RCC 7860 (cell line): ENCODE results near the gene SLC12A6.
A peak's percentile ranks its signal among the peaks of the same experiment; 100 is the strongest.

Source experiments
- DNase-seq: peaks from one replicate; pipeline ENCODE4 v3.0.0-alpha.2; 2015; ENCODE audit warnings: low spot score
- FAIRE-seq: peaks from 2 replicates; lab custom pipeline; 2012; peaks lifted over from hg19 to GRCh38; lab: Jason Lieb, UNC

The SLC12A6 gene

GRCh38 chr15:34271493-34271892, 66.1 kb downstream of the SLC12A6 start:
- FAIRE-seq, result no peak

GRCh38 chr15:34266751-34267150, 70.8 kb downstream of the SLC12A6 start:
- no peak for FAIRE-seq
- DNase-seq, result no peak

More at GRCh38 chr15:34271493-34271892, 66.1 kb downstream of the SLC12A6 start:
- no peak for DNase-seq

- no peak for FAIRE-seq
- no peak for DNase-seq
These were observed 73.5 kb downstream of the SLC12A6 start for GRCh38 chr15:34264076-34264475.

- FAIRE-seq, result no peak
- DNase-seq, result no peak
These were observed 75.2 kb downstream of the SLC12A6 start for GRCh38 chr15:34262362-34262761.

- DNase-seq, result no peak
- no peak for FAIRE-seq
These were observed 78.0 kb downstream of the SLC12A6 start for GRCh38 chr15:34259566-34259965.

GRCh38 chr15:34258151-34258550, 79.4 kb downstream of the SLC12A6 start:
- DNase-seq (no peak), FAIRE-seq (no peak)

- DNase-seq, result no peak
These were observed 85.0 kb downstream of the SLC12A6 start for GRCh38 chr15:34252545-34252944.

GRCh38 chr15:34248190-34248589, 89.4 kb downstream of the SLC12A6 start:
- DNase-seq (no peak), FAIRE-seq (no peak)

More at GRCh38 chr15:34252545-34252944, 85.0 kb downstream of the SLC12A6 start:
- FAIRE-seq, result no peak

GRCh38 chr15:34246276-34246976, 91.2 kb downstream of the SLC12A6 start:
- DNase-seq, result no peak
- no peak for FAIRE-seq

GRCh38 chr15:34243226-34243625, 94.4 kb downstream of the SLC12A6 start:
- DNase-seq, result no peak
- FAIRE-seq, result no peak

- DNase-seq, result no peak
- no peak for FAIRE-seq
These were observed 95.3 kb downstream of the SLC12A6 start for GRCh38 chr15:34242331-34242710.

GRCh38 chr15:34241376-34242330, 95.9 kb downstream of the SLC12A6 start:
- no peak for DNase-seq
- peak; percentile 36 for FAIRE-seq

- FAIRE-seq (no peak), DNase-seq (no peak)
These were observed 97.0 kb downstream of the SLC12A6 start for GRCh38 chr15:34240537-34240936.

GRCh38 chr15:34239151-34239808, 98.3 kb downstream of the SLC12A6 start:
- DNase-seq, result peak; percentile 73
- peak; percentile 94 for FAIRE-seq

GRCh38 chr15:34233614-34234013, 104.0 kb downstream of the SLC12A6 start:
- DNase-seq (no peak), FAIRE-seq (no peak)

GRCh38 chr15:34223904-34224596, 113.5 kb downstream of the SLC12A6 start:
- no peak for FAIRE-seq
- DNase-seq, result no peak

GRCh38 chr15:34217587-34218225, 119.9 kb downstream of the SLC12A6 start:
- DNase-seq (peak; percentile 55), FAIRE-seq (peak; percentile 89)

- FAIRE-seq, result no peak
- DNase-seq, result no peak
These were observed 120.9 kb downstream of the SLC12A6 start for GRCh38 chr15:34216527-34217270.

GRCh38 chr15:34214135-34214534, 123.4 kb downstream of the SLC12A6 start:
- DNase-seq (no peak), FAIRE-seq (no peak)

- FAIRE-seq (no peak), DNase-seq (no peak)
These were observed 123.9 kb downstream of the SLC12A6 start for GRCh38 chr15:34213690-34214089.
